HCT116 (cell line): Measurements from ENCODE around the gene TEX29. TPM values are rescaled to one million over a fixed set of nuclear protein-coding genes. Genes with fewer than 3 reads are reported as not detected.

ENCODE experiments used
- ATAC-seq: fragments of 200-7000 bp; cut with Tn5 transposase; 2 replicates; pipeline ENCODE4 v1.9.1; 2020; ENCODE audit warnings: mild to moderate bottlenecking, moderate library complexity
- BruUV-seq: library from RNA; stranded (reverse); fragments of 400-500 nt; replicated peaks from 2 replicates; lab custom pipeline; 2021; lab: Mats Ljungman, UMichigan
- CTCF ChIA-PET: fragments of 300-600 bp; sonication (Branson Sonifier 250); formaldehyde crosslinking; loops from one replicate; lab custom pipeline; 2021; ENCODE audit warnings: antibody characterized with exemption; lab: Charles Lee
- POLR2A ChIA-PET: fragments of 300-600, 350-600 bp; sonication (Branson Sonifier 250); formaldehyde crosslinking; loops from one replicate; lab custom pipeline; 2021; ENCODE audit warnings: antibody characterized with exemption; lab: Charles Lee
- RAD21 ChIA-PET, 2 experiments: fragments of 300-600 bp; sonication (Branson Sonifier 250); formaldehyde crosslinking; loops; one replicate each; lab custom pipeline; 2023; ENCODE audit warnings: low total read pairs in 2 of 2; ENCODE audit not compliant: uncharacterized antibody in 2 of 2, unreplicated experiment in 2 of 2, low non-redundant PET in 1 of 2; lab: Charles Lee
- DNase-seq: peaks from one replicate; pipeline ENCODE4 v3.0.0-alpha.2; 2010; ENCODE audit warnings: low read depth, low spot score
- H2AFZ ChIP-seq: fragments of 200-600 bp; shearing (Covaris generic), sonication (generic); 2 replicates; pipeline ENCODE4 v1.6.1; 2017; ENCODE audit warnings: low read depth, mixed run types, mixed read lengths, antibody characterized with exemption, low read length; ENCODE audit not compliant: poor library complexity, severe bottlenecking
- H3K27ac ChIP-seq: 2 replicates; pipeline ENCODE4 v1.5.1; 2012; ENCODE audit warnings: low read depth, low read length
- H3K27me3 ChIP-seq: fragments of 200-600 bp; sonication (generic); 2 replicates; pipeline ENCODE4 v1.6.1; 2016; ENCODE audit warnings: mixed run types, low read length, mixed read lengths; ENCODE audit not compliant: insufficient read depth
- H3K36me3 ChIP-seq, 2 experiments: fragments of 200-500 bp in 1 of 2; fragments of 200-600 bp in 1 of 2; sonication (Bioruptor generic) in 1 of 2; sonication (generic) in 1 of 2; 2 replicates each; pipeline versions ENCODE4 v1.5.1 to v1.6.1; 2014 to 2016; ENCODE audit warnings: low read length in 2 of 2, inconsistent platforms in 1 of 2, mixed read lengths in 1 of 2, mixed run types in 1 of 2; ENCODE audit not compliant: insufficient read depth in 2 of 2, control insufficient read depth in 1 of 2
- H3K4me1 ChIP-seq, 2 experiments: fragments of 200-600 bp in 1 of 2; sonication (generic) in 1 of 2; 2 replicates each; pipeline versions ENCODE4 v1.5.1 to v1.6.1; 2012 to 2017; ENCODE audit warnings: low read length in 2 of 2, inconsistent platforms in 1 of 2, mild to moderate bottlenecking in 1 of 2, mixed read lengths in 1 of 2, mixed run types in 1 of 2, moderate library complexity in 1 of 2; ENCODE audit not compliant: insufficient read depth in 2 of 2, control insufficient read depth in 1 of 2
- H3K4me2 ChIP-seq: fragments of 200-600 bp; sonication (generic); 2 replicates; pipeline ENCODE4 v1.6.1; 2017; ENCODE audit warnings: mixed run types, low read length, mixed read lengths
- H3K4me3 ChIP-seq, 2 experiments: fragments of 200-600 bp in 1 of 2; sonication (generic) in 1 of 2; replicated peaks in 1 of 2; 2 replicates each; pipeline ENCODE4 v1.5.1; 2011 to 2016; ENCODE audit warnings: low read length in 2 of 2, control low read depth in 1 of 2, low read depth in 1 of 2, mild to moderate bottlenecking in 1 of 2, mixed read lengths in 1 of 2, mixed run types in 1 of 2
- H3K79me2 ChIP-seq: fragments of 200-600 bp; sonication (generic); 2 replicates; pipeline ENCODE4 v1.6.1; 2017; ENCODE audit warnings: mild to moderate bottlenecking, mixed run types, low read length, moderate library complexity, mixed read lengths; ENCODE audit not compliant: insufficient read depth
- H3K9ac ChIP-seq: fragments of 200-600 bp; sonication (generic); 2 replicates; pipeline ENCODE4 v1.6.1; 2016; ENCODE audit warnings: low read length, mixed read lengths
- H3K9me2 ChIP-seq: fragments of 200-600 bp; sonication (generic), shearing (Covaris generic); 2 replicates; pipeline ENCODE4 v1.6.1; 2017; ENCODE audit warnings: mixed run types, mild to moderate bottlenecking, moderate library complexity; ENCODE audit not compliant: insufficient read depth
- H3K9me3 ChIP-seq, 2 experiments: fragments of 200-500 bp in 1 of 2; fragments of 200-600 bp in 1 of 2; sonication (Bioruptor generic) in 1 of 2; sonication (generic) in 1 of 2; 2 replicates each; pipeline ENCODE4 v1.6.1; 2014 to 2017; ENCODE audit warnings: low read length in 2 of 2, mixed read lengths in 2 of 2, inconsistent platforms in 1 of 2, low read depth in 1 of 2, mild to moderate bottlenecking in 1 of 2, mixed run types in 1 of 2, moderate library complexity in 1 of 2; ENCODE audit not compliant: control insufficient read depth in 1 of 2, insufficient read depth in 1 of 2
- H4K20me1 ChIP-seq: fragments of 200-600 bp; sonication (generic), shearing (Covaris generic); 2 replicates; pipeline ENCODE4 v1.6.1; 2017; ENCODE audit warnings: mixed run types, mild to moderate bottlenecking, moderate library complexity; ENCODE audit not compliant: insufficient read depth
- CTCF ChIP-seq, 3 experiments: fragments of 200-600 bp in 1 of 3; sonication (generic) in 1 of 3; IDR thresholded peaks in 2 of 3; conservative IDR thresholded peaks in 1 of 3; 2 replicates each; pipeline ENCODE4 v1.5.1; 2012 to 2017; ENCODE audit warnings: low read depth in 2 of 3, low read length in 2 of 3, antibody characterized with exemption in 1 of 3, borderline replicate concordance in 1 of 3, control low read depth in 1 of 3, mild to moderate bottlenecking in 1 of 3, mixed read lengths in 1 of 3, mixed run types in 1 of 3, moderate library complexity in 1 of 3; ENCODE audit not compliant: insufficient read depth in 1 of 3
- EGR1 ChIP-seq: IDR thresholded peaks from 2 replicates; pipeline ENCODE4 v1.6.1; 2012; ENCODE audit warnings: low read depth
- EZH2 ChIP-seq: fragments of 200-600 bp; sonication (generic); IDR thresholded peaks from 2 replicates; pipeline ENCODE4 v1.6.1; 2017; ENCODE audit warnings: antibody characterized with exemption, mixed run types
- FOSL1 ChIP-seq: IDR thresholded peaks from 2 replicates; pipeline ENCODE4 v1.6.1; 2012; ENCODE audit warnings: low read depth
- JUND ChIP-seq: IDR thresholded peaks from 2 replicates; pipeline ENCODE4 v1.6.1; 2012
- POLR2A ChIP-seq: IDR thresholded peaks from 2 replicates; pipeline ENCODE4 v1.7.0; 2011; ENCODE audit warnings: borderline replicate concordance; ENCODE audit not compliant: insufficient read depth, insufficient read length; ENCODE audit errors: extremely low read depth
- RAD21 ChIP-seq: IDR thresholded peaks from 2 replicates; pipeline ENCODE4 v1.6.1; 2012; ENCODE audit warnings: low read depth, mild to moderate bottlenecking
- SRF ChIP-seq: IDR thresholded peaks from 2 replicates; pipeline ENCODE4 v1.6.1; 2012; ENCODE audit warnings: low read depth
- YY1 ChIP-seq: IDR thresholded peaks from 2 replicates; pipeline ENCODE4 v1.6.1; 2011; ENCODE audit warnings: low read length, low read depth, moderate library complexity, mild to moderate bottlenecking; ENCODE audit not compliant: insufficient replicate concordance; ENCODE audit errors: extremely low read depth
- ZNF274 ChIP-seq: fragments of 200-500 bp; sonication (Bioruptor generic); IDR thresholded peaks from 2 replicates; pipeline ENCODE4 v1.6.1; 2014; ENCODE audit warnings: mild to moderate bottlenecking, low read depth, low read length, inconsistent platforms
- intact Hi-C: fragments of 100-400 bp; cut with micrococcal nuclease; formaldehyde crosslinking; loops from 2 replicates; pipeline ENCODE4 v1.10.0; 2022
- total RNA-seq: library from RNA; stranded (reverse); gene quantifications from one replicate; pipeline ENCODE4 v1.2.1, GENCODE V29; 2021; ENCODE audit not compliant: unreplicated experiment
- TF ChIP-seq, protein P1 (sequence below): IDR thresholded peaks from 2 replicates; pipeline ENCODE4 v1.6.1; 2011; ENCODE audit warnings: mild to moderate bottlenecking, low read length, moderate library complexity; ENCODE audit not compliant: insufficient replicate concordance; ENCODE audit errors: extremely low read depth
- TF ChIP-seq, protein P2 (sequence below): IDR thresholded peaks from 2 replicates; pipeline ENCODE4 v1.6.1; 2012; ENCODE audit warnings: low read depth

TEX29 gene
- total RNA-seq, 1 experiment from 2014 or later = not detected

DNA sequence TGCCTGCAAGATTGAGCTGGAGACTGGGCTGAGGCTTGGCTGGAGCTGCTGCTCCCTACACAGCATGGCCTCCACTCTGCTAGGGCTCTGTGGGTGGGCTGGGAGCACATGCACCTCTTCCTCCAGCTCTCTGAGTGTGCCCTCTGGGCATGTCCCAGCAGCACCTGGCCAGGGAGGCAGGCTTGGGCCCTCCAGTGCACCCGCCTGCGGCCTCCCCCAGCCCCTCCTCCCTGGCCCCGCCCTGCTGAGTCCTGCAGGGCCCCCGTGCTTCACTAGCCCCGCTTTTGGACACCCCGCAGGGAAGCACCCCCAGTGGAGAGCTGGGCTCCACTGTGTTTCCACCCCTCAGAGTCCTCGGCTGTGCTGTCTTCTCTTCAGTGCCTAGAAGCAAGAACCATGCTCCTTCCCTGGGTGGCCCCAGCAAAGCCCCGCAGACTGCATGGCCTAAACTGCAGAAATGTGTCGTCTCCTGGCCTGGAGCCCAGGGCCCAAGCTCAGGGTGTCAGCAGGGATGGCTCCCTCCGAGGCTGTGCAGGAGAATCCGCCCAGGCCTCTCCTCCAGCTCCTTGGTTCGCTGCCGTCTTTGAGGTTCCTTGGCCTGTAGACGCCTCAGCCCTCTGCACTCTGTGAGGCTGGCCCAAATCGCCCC is 5.0 kb upstream of the TEX29 start:
- Histone ChIP-seq H3K9ac (no peak overlapping the region), H3K27ac (no peak overlapping the region), H3K9me3 (no peaks in the 10 kb centered on the region; a peak in 2 of 4 replicates), H3K4me3 (no peak overlapping the region), H3K27me3 (no peaks in the 10 kb centered on the region), H3K4me2 (no peak overlapping the region), H4K20me1 (no peaks in the 10 kb centered on the region), H3K4me1 (no peaks in the 10 kb centered on the region), H2AFZ (no peak overlapping the region), H3K9me2 (no peaks in the 10 kb centered on the region), H3K79me2 (no peaks in the 10 kb centered on the region), H3K36me3 (no peaks in the 10 kb centered on the region)
- no TSS peak for BruUV-seq
- no peak for TF ChIP-seq CTCF (IDR thresholded peaks at IDR 0.05 in 2 of 3, conservative IDR thresholded peaks at IDR 0.05 in 1 of 3; ENCODE audit: borderline replicate concordance in 1 of 3, insufficient read depth in 1 of 3, low read depth in 2 of 3, low read length in 2 of 3)
- no peak for TF ChIP-seq ZNF274
- TF ChIP-seq YY1 = no peak
- TF ChIP-seq, protein P1, sequence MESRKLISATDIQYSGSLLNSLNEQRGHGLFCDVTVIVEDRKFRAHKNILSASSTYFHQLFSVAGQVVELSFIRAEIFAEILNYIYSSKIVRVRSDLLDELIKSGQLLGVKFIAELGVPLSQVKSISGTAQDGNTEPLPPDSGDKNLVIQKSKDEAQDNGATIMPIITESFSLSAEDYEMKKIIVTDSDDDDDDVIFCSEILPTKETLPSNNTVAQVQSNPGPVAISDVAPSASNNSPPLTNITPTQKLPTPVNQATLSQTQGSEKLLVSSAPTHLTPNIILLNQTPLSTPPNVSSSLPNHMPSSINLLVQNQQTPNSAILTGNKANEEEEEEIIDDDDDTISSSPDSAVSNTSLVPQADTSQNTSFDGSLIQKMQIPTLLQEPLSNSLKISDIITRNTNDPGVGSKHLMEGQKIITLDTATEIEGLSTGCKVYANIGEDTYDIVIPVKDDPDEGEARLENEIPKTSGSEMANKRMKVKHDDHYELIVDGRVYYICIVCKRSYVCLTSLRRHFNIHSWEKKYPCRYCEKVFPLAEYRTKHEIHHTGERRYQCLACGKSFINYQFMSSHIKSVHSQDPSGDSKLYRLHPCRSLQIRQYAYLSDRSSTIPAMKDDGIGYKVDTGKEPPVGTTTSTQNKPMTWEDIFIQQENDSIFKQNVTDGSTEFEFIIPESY = no peak
- TF ChIP-seq JUND = no peak
- TF ChIP-seq, protein P2, sequence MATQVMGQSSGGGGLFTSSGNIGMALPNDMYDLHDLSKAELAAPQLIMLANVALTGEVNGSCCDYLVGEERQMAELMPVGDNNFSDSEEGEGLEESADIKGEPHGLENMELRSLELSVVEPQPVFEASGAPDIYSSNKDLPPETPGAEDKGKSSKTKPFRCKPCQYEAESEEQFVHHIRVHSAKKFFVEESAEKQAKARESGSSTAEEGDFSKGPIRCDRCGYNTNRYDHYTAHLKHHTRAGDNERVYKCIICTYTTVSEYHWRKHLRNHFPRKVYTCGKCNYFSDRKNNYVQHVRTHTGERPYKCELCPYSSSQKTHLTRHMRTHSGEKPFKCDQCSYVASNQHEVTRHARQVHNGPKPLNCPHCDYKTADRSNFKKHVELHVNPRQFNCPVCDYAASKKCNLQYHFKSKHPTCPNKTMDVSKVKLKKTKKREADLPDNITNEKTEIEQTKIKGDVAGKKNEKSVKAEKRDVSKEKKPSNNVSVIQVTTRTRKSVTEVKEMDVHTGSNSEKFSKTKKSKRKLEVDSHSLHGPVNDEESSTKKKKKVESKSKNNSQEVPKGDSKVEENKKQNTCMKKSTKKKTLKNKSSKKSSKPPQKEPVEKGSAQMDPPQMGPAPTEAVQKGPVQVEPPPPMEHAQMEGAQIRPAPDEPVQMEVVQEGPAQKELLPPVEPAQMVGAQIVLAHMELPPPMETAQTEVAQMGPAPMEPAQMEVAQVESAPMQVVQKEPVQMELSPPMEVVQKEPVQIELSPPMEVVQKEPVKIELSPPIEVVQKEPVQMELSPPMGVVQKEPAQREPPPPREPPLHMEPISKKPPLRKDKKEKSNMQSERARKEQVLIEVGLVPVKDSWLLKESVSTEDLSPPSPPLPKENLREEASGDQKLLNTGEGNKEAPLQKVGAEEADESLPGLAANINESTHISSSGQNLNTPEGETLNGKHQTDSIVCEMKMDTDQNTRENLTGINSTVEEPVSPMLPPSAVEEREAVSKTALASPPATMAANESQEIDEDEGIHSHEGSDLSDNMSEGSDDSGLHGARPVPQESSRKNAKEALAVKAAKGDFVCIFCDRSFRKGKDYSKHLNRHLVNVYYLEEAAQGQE = no peak
- no peak for TF ChIP-seq SRF
- no peak for TF ChIP-seq POLR2A
- no peak for TF ChIP-seq FOSL1
- TF ChIP-seq RAD21 = no peak
- TF ChIP-seq EZH2 = no peak
- TF ChIP-seq EGR1 = no peak
- ChIA-PET RAD21 (no interaction called here), POLR2A (no interaction called here), CTCF (no interaction called here)
- DNase-seq (no peak), ATAC-seq (0 out of 2 replicates have a peak, but pooled peaks have one; percentile 17)
- intact Hi-C loops = loop anchor here (10.0 kb wide), 1 partner anchor 61 kb away; no protein-coding TSS in a partner anchor
